Inflammatory macrophage treated with lipopolysaccharide for 1 hour (primary cell): ENCODE measurements around the gene AP1B1.

Experiments
- DNase-seq, 2 donors: peaks; one replicate each; pipeline ENCODE4 v3.0.0-alpha.2; 2020 to 2022

AP1B1 gene

DNA sequence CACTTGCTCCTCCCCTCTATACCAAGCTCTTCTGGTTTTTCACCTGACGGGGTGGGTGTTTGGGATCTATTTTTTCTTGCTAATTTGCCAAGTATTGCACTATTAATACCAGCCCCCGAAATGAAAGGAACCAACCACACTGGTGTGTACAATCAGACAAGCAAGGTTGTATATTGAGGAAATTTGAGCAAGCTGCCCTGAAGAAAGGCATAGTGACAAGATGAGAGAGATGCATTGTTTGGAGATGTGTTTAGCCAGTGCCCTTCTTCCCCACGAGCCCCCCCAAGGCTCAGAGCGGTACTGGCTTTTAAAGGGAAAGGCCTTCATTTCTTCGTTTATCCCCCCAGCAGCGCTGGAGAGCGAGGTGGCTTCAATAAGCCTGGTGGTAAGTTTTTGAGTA lies 97.2 kb downstream of the AP1B1 start:
- DNase-seq: no peak

- DNase-seq: no peak
Measured at GRCh38 chr22:29290061-29290460, 98.3 kb downstream of the AP1B1 start.

GRCh38 chr22:29288837-29289236 lies 99.5 kb downstream of the AP1B1 start:
- DNase-seq: no peak

- no peak for DNase-seq
Measured at GRCh38 chr22:29284196-29284595, 104.2 kb downstream of the AP1B1 start.

DNA sequence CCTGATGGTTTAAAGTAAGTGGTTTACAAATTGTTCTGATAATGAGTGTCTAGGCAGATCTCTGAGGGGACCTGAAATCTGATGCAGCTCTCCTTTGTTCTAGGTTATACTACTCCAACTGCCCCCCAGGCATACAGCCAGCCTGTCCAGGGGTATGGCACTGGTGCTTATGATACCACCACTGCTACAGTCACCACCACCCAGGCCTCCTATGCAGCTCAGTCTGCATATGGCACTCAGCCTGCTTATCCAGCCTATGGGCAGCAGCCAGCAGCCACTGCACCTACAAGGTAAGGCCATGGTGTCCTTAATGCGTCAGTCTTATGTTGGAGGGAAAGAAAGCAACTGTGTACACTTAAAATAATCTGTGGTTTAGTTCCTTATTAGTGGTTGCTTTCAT lies 110.4 kb downstream of the AP1B1 start:
- DNase-seq: no peak
